ENCODE results near the gene CDK1.

CDK1 gene

DNA sequence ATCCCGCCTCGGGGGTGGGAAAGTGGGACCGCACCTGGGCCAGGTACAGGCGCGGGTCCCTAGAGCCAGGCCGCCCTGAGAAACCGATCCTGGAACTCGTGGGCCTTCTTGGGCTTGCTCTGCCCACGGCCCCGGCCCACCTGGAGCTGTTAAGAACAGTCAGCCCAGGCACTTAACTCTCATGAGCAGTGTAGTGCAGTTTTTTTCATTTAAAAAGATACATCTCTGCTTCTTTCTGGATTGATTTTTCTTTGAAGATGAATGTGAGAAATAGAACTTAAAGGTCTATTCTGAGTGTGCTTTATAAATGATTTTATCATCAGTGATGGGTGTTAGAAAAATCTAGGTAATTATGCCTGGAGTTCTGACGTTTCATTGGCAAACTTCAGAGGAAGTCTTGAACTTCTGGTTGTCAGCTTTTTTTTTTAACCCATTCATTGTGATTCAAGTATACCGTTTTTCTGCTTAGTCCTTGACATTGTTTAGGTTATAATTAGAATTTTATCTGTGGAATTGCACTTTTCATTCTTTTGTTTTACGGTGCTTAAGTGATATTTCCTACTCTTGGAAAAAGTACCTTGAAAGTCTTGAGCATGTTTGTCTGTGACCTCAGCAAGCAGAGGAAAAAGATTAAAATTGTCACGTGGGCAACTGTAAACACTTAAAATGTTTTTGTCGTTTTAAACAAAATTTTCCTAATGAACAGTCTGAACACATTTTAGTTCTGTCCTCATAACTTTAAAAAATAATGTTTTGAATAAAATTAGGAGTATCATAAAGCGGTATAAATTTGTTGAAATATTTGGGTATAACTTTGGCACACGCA is 906 bp downstream of the CDK1 start:
- no peak for DNase-seq

DNA sequence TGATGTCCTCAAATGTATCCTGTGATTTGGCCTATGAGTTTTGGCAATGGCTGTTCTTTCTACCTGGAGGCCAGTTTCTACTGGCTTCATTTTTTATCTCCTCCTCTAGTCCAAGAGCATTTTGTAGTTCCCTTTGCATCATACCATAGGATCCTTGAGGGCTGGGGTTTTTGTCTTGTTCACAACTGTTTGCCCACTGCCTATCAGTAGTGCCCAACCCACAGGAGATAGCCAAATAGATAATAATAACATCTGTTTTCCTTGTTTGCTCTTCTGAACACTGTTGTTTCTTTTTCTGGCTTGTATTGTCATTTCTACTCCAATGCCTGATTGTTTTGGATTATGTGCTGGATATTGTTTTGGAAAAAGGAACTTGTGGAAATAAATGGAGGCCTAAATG is 3.4 kb downstream of the CDK1 start:
- DNase-seq, result no peak

DNA sequence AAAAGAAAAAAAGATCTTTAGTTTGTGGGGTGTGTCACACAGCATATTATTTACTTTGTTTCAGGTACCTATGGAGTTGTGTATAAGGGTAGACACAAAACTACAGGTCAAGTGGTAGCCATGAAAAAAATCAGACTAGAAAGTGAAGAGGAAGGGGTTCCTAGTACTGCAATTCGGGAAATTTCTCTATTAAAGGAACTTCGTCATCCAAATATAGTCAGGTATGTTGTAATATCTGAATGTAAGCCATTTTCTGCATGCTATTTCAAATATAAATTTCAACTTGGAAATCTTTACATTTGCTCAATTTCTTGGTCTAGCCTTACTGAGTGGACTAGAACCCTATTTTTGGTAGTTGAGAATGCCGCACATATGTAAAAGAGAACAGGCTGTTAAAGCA is 6.4 kb downstream of the CDK1 start:
- DNase-seq, result no peak

DNA sequence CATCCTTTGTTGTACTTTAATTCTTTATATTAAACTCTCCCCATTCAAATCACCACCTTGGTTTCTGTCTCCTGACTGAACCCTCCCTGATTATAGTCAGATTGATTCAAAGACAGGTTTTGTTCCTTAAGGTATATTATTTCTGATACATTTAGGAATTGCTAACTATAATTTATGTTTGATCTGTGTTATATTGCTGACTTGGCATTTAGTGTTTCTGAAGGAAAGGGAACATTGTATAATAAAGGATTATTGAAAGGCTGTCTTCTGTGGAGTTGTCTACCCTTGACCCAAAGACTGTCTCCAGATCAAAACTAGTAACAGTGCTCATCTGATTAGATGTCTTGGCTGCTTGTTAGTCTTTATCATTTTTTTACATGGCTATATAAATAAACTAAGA is 10.3 kb downstream of the CDK1 start:
- DNase-seq, result no peak

DNA sequence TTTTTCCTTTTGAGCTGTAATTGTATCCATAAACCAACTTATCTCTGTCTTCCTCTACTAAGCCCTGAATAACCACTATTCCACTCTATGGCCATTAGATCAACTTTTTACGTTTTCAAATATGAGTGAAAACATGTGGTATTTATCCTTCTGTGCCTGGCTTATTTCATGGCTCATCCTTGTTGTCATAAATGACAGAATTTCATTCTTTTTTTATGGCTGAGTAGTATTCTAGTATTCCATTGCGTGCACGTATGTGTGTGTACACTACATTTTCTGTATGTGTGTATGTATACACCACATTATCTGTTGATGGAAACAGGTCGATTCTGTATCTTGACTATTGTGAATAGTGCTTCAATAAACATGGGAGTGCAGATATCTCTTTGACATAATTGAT is 11.1 kb downstream of the CDK1 start:
- DNase-seq, result no peak

DNA sequence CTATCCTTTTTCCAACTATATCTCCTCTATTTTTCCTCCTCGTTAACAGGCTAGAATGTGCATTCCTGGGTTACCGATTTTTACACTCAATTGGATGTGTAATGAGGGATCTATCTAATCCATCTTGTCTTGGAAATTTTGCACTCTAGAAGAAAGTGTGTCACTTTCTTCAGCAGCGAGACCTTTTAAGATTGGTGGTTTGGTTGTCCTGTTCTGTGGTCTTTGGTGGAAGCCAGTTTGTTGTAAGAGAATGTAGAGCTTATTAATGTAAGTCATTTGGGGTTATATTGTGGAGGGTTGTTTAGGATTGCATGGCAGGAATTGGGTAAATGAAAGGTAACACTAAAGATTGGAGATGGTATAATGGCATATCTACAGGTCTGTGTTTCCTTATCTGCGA is 16.7 kb downstream of the CDK1 start:
- no peak for DNase-seq

DNA sequence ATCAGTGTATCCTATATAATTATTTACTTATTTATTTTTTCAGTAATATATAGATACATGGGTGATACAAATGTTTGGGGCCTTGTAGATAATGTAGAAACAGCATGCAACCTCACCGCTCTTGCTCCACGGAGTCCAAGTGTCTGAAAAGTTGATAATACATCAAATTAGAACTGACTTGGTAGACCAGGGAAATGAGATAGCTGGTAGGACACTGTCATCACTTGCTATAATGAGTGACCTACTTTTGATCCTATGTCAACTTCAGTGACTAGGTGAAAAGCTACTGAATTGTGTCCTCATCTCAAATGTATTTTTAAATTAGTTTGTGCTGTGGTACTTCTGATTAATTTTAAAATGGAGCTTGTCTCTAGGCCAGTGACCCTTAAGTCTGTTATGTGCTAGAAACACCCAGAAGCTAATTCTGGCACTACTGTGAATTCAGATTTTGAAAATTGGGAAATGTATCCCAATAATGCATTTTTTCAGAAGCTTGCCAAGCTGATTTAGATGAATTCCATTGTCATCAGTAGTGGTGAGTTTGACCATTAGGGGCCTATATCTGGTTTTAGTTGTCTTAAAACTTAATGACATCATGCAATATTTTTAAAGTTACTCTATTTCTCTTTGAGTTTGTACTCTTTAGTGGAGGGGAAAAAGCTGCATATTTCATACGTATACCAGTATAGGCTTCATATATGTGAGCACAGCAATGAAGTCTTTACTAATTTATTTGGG is 17.4 kb downstream of the CDK1 start:
- DNase-seq, result no peak

DNA sequence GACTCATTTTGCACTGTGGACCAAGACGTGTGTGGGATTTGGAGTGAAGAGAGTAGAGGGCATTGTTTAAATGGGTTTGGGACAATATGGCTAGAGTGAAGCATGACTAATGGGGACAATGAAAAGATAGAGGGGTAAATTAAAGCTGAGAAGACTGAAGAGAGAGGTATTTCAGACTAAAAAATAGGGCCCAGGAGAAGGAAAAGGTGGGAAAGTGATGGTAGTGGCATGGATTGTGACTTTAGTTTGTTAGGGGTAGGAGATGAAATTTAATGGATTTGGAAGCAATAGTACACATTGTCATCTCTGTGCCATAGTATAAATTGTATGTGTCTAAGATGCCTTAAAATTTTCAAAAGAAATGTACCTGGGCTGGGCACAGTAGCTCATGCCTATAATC is 18.2 kb downstream of the CDK1 start:
- no peak for DNase-seq

DNA sequence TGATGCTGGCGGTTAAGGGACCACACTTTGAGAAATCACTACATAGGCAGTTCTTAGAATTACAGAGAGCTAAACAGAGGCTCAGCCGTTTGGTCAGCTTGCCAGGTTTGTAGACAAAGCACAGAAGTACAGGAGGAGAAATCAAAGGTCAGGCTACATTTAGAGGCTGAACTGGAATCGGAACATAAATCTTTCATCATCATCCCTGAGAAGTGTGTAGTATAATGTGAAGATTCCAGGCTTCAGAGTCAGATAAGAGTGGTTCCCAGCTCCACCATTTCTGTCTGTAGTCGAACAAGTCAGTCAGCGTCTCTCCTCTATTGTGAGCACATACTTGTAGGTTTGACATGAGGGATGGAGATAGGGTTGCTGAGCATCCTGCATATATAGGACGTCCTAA is 18.9 kb downstream of the CDK1 start:
- no peak for DNase-seq

DNA sequence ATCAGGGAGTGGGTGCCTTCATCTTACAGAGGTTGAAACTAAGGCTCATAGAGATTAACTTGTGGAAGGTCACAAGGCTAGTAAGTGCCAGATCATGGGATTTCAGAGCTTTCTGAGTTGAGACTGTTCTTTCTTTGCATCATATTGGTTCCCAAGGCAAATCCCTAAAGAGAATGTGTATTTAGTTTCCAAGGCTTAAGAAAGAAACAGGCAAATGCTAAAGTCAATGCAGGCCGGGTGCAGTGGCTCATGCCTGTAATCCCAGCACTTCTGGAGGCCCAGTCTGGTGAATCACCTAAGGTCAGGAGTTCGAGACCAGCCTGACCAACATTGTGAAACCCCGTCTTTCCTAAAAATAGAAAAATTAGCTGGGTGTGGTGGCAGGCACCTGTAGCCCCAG is 19.8 kb downstream of the CDK1 start:
- no peak for DNase-seq

DNA sequence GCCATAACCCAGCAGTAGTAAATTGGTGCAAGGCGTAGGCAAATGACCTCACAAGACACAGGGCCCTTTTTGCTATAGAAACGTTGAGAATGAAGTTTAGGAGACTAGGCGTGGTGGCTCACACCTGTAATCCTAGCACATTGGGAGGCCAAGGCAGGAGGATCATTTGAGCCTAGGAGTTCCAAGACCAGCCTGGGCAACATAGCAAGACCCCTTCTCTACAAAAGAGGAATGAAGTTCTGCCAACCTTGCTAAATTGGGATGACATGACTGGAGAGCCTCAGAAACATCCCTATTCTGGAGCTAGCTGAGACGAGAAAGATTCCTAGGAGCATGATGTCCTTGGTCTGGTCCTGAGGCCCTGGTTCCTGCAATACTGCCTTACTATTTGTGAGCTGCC is 20.6 kb downstream of the CDK1 start:
- DNase-seq, result no peak

DNA sequence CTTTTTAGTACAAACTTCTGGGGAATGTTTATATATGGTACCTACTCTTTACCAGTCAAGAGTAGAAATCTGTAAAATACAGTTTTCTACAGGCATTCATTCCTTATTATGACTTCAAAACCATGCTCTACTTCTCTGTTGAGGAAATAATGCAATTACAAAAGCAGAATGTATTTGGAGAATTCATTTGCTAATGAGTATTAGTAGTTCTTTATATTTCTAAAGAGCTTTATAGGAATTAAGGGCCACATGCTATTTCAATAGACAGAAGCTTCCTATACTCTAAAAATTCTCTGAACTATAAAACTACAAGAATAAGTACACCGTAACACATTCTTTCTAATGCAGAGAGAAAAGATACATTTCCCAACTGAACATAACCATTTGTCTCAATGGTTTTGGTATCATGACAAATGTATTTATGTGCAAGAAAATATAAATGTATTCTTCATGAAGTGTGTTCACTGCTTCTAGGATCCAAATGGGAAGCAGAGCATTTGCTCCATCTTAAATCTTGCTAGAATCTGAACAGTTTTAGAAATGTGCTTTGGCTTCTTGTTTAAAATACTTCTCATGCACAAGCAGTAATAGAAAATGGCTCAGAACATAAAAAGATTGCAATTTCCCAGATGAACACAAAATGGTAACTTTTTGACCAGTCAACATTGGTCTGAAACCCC is 21.8 kb downstream of the CDK1 start:
- DNase-seq, result no peak

DNA sequence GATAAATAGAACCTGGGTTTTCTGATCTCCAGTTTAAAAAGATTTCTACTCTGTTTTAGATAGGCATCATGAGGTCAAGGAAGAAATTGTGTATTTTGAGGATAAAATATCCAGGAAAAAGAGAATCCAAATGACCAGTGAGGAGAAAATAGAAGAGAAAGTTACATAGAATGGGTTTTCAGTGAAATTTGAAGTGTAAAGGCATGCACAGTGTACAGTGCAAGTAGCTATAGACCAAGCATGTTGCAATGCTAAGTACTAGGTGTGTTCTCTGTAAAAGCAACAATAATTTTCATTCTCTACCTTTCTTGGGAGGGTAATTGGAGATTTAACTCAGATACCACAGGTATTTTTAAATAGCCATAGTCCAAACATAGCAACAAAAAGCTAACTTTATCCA is 22.6 kb downstream of the CDK1 start:
- DNase-seq, result no peak

DNA sequence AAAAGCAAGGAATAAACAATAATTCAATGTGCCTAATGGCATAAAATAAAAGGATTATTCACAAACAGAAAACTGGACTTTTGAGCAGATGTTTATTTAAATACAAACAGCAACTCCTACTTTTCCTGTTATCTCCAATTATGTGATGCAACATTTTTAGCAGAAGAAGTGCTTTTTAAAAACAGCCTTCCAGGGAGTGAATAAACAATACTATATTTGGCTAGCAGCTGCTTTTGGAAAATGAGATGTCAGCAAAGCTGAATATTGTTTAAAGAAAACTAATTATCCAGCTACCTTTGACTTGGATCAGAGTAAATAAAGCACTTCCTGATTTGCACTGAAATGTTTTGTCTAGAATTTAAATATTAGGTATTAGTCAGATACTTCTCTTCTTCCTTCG is 23.2 kb downstream of the CDK1 start:
- DNase-seq, result no peak

DNA sequence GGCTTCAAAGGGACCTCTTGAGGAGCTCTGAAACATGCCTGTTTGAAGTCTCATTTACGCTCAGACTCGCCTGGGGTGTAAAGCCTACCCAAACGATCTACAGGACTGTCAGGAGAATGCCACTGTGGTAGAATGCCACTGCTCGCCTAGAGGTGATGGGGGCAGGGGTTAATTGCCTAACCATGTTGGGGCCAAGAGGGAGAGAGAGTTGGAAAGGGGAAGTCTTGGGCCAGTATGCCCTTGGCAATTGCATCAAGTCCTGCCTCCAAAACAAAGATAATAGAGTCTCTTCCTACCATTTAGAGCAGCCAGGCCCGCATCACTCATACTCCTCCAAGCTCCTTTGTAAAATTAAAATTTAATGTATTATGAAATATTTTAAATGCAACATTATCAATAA is 25.2 kb downstream of the CDK1 start:
- DNase-seq, result no peak

DNA sequence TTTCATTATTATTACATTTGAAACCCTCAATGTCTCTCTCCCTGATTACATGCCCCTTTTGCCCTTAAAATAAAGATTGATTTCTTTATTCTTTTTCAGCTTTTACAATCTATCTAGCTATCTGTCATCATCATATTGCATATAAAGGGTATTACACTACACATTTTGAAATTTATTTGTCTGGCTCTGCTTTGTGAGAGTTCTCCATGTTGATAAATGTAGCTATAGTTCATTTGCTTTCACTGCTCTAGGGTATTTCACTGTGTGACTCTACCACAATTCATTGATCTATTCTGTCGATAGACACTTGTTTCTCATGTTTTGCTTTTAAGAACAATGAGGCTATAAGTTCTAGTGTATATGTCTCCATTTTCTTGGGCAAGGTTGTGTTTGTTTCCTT is 25.6 kb downstream of the CDK1 start:
- DNase-seq, result no peak

DNA sequence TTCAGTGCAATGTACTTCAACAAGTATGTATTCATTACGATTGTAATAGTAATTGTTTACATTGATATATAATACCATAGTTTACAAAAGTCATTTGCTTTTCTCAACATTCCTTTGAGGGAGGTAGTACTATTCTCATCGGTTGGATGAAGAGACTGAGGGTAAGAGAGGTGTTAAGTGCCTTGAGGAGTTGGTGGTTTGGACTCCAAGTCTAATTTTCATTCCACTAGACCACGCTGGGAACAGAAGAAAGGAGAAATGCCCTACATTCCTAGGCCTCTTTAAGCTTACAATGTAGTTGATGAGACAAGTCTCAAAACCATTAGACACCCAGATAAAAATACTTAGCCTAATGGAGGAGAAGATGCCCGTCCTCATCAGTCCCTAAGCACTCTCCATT is 28.6 kb downstream of the CDK1 start:
- DNase-seq, result no peak

DNA sequence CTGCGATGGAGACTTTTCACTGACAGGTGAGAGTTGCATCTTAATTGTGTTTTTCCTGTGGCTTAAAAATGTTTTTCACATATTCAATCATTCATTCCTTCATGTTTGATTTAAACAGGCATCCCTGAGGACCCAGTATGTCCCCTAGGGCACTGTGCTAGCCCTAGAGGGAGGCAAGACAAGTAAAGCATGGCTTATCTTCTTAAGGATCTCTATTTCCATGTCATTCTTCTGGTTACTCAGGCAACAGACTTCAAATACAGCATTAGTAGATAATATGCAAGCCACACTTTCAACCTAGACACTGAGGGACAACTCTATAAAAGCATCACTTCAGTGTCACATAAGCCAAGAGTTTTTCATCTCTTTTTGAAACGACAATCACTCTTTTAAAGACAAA is 29.2 kb downstream of the CDK1 start:
- no peak for DNase-seq

DNA sequence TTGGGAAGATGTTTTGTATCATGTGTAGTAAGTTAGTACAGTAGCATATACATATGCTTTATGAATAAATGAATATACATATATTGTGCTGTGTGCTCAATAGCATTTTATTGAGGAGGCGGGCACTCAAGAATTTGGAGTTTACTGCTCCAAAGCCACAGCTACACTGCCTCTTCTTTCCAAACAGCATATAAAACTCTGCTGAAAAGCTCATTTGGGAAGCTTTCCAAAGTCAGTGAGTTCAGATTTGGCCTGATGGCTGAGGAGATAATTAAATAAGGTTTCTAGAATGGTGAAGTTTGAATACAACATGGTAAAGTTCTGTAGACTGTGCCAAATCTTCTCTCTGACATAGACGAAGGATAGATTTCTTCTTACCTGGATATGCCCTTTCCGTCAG is 29.8 kb downstream of the CDK1 start:
- no peak for DNase-seq

DNA sequence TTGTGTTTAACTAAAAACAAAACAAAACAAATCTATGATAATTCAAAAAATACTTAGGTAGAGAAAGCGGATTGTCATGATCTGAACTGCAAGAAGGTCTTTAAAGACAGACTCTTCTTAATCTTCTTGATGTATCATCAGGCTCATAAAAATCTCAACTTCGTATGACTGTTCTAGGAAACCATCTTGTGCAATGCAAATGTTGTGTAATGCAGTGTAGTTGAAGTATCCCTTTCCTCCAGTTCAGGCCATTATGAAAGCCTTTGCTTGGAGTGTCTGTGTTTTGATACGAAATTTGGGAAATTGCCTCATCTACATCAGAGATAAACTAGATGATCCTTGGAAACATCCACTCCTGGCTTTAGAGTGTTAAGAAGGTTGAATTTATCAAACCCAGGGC is 30.9 kb downstream of the CDK1 start:
- no peak for DNase-seq

DNA sequence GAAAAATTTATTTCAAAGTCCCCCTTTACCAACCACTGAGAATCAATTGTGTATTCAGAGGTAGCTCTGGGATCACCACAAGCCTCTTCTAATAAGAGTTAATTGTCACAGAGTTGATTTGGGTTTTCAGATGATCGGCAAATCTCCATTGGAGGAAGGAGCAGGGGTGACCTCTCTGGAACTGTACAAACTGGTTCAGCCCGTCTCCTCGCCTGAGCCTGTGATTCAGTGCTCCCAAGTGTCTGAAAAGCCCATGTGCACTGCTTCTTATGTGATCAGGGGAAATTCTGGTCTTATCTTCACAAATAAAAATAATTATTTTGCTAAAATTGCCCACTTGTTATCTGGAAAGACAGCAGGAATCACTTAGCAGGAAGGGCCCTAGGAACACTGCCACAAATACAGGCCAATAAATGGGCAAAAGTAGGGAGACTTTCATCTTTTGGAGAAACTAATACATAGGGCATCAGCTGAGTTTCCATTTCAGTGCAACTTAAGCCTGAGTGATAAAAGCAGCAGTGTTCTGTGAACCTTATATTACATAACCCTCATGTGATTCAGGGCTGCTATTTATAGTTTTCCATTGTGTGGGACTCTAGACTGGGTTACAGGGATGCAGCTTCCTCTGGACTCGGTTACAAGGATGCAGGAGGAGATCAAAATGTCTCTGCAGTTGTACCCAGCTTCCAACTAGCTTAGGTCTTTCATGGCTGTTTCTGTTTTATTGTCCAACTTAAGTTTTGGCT is 32.3 kb downstream of the CDK1 start:
- DNase-seq, result peak; percentile 20

DNA sequence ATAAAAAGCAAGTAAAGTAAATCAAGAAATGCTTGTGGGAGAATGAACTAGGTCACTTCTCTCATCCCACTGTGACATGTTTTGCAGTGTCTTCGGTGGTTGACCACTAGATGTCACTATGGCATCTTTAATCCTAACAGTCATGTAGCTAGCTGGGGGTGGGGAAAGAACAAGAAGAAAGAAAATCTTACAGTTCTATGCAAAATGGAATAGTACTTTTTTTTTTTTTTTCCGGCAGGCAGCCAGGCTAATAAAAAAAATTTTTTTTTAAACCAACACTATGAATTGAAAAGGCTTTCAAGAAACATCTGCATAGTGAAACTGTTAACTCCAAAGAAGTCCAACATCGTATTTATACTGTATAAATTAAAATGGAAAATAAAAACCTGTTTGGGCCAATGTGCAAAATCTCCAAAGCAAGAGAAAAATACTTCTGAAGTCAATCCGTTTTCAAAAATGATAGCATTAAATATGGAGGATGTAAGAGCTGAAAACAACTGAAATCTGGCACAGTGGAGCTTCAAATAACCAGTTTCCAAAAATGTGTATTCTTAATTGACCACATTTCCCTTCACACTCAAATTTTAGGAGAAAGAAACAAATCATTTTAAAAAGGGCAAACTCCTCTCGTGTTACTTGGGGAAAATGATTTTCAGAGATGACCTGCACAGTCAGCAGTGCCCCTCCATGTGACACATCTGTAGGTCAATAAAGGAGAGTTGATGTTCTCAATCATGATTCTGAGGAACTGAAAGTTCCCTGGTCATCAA is 38.5 kb downstream of the CDK1 start:
- DNase-seq, result peak; percentile 60

DNA sequence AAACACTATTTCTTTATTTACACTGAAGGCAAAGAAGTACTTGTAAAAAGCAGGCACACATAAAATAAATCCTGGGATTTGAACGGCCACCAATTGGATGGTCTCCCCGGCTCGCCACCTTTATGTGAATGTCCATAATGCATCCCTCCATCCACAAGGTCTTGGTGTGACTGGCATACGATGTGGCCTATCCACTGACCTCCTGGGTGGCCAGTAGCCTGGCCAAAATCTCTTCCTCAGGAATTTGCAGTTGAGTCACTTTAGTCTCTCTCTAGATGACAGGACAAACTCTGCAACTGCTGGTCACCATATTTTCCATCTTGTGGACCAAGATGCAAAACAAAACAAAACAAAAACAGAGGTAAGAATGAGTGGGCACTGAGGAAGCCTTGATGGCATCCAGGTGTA is 39.1 kb downstream of the CDK1 start:
- no peak for DNase-seq
